Sigmoid colon (tissue), 4 donors: ENCODE measurements around the gene NANOGP8.

Experiments
- EP300 ChIP-seq, 4 donors: sonication (generic); formaldehyde crosslinking; IDR thresholded peaks; one replicate each; pipeline ENCODE4 v1.6.1; 2017; ENCODE audit warnings: antibody characterized with exemption in 4 of 4
- POLR2A ChIP-seq, 2 donors: fragments of 450-650 bp; IDR thresholded peaks; one replicate each; pipeline ENCODE4 v1.6.1; 2016; ENCODE audit warnings: antibody characterized with exemption in 2 of 2, mild to moderate bottlenecking in 2 of 2, moderate library complexity in 2 of 2
- POLR2AphosphoS5 ChIP-seq, 4 donors: sonication (generic); formaldehyde crosslinking; IDR thresholded peaks; one replicate each; pipeline ENCODE4 v1.6.1; 2017; ENCODE audit warnings: antibody characterized with exemption in 4 of 4
- TF ChIP-seq, protein P1 (sequence below), 4 experiments: fragments of 450-650 bp in 3 of 4; fragments of 200-600 bp in 1 of 4; IDR thresholded peaks; one replicate each; pipeline ENCODE4 v1.5.1; 2016 to 2019; ENCODE audit warnings: antibody characterized with exemption in 4 of 4, mild to moderate bottlenecking in 3 of 4, moderate library complexity in 2 of 4

DNA sequence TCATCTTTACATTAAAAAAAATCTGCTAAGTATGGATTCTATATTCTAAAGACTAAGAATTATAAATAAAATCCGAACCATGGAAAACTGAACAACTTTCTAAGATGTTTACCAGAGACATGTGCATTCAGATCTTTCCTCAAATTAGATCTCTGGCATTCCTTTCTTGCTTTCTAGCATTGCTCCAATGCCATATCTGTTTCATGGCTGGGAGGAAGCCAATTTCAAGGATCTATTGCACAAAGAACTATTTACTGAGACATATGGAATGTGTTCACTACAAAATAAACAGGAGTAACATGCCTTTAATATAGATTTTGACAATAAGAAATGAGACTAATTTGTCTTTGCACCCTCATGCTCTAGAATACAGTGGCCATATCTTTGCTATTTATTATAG lies 45.1 kb upstream of the NANOGP8 start:
- TF ChIP-seq, protein P1, sequence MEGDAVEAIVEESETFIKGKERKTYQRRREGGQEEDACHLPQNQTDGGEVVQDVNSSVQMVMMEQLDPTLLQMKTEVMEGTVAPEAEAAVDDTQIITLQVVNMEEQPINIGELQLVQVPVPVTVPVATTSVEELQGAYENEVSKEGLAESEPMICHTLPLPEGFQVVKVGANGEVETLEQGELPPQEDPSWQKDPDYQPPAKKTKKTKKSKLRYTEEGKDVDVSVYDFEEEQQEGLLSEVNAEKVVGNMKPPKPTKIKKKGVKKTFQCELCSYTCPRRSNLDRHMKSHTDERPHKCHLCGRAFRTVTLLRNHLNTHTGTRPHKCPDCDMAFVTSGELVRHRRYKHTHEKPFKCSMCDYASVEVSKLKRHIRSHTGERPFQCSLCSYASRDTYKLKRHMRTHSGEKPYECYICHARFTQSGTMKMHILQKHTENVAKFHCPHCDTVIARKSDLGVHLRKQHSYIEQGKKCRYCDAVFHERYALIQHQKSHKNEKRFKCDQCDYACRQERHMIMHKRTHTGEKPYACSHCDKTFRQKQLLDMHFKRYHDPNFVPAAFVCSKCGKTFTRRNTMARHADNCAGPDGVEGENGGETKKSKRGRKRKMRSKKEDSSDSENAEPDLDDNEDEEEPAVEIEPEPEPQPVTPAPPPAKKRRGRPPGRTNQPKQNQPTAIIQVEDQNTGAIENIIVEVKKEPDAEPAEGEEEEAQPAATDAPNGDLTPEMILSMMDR (IDR thresholded peaks at IDR 0.05): no peak
- TF ChIP-seq EP300 (IDR thresholded peaks at IDR 0.05): no peak
- TF ChIP-seq POLR2A (IDR thresholded peaks at IDR 0.05): no peak
- TF ChIP-seq POLR2AphosphoS5 (IDR thresholded peaks at IDR 0.05): no peak
